K562 (cell line): ENCODE data around the gene DIS3L2. TPM values are rescaled to one million over a fixed set of nuclear protein-coding genes. Genes with fewer than 3 reads are reported as not detected.
A peak's percentile ranks its signal among the peaks of the same experiment; 100 is the strongest.

Experiments
- CREB3L1 ChIP-seq: fragments of 450-650 bp; IDR thresholded peaks from 2 replicates; pipeline ENCODE4 v1.6.1; 2014; ENCODE audit warnings: low read depth, mild to moderate bottlenecking, moderate library complexity, borderline replicate concordance
- ETV5 ChIP-seq: sonication (generic); formaldehyde crosslinking; IDR thresholded peaks from 2 replicates; pipeline ENCODE4 v1.4.0; 2020; ENCODE audit warnings: low read depth, mild to moderate bottlenecking, missing genetic modification reagents
- GATAD2B ChIP-seq: fragments of 450-650 bp; IDR thresholded peaks from 2 replicates; pipeline ENCODE4 v1.6.1; 2017; ENCODE audit warnings: mild to moderate bottlenecking, borderline replicate concordance
- KLF1 ChIP-seq: fragments of 450-650 bp; IDR thresholded peaks from 2 replicates; pipeline ENCODE4 v1.6.1; 2016; ENCODE audit warnings: missing genetic modification characterization, missing compliant biosample characterization
- MAFK ChIP-seq: IDR thresholded peaks from 2 replicates; pipeline ENCODE4 v1.6.1; 2011; ENCODE audit warnings: low read length, improper control_type of control experiment
- MGA ChIP-seq: fragments of 450-650 bp; IDR thresholded peaks from 2 replicates; pipeline ENCODE4 v1.6.1; 2016; ENCODE audit warnings: mild to moderate bottlenecking, moderate library complexity
- MIER1 ChIP-seq: fragments of 450-650 bp; IDR thresholded peaks from 2 replicates; pipeline ENCODE4 v1.6.1; 2016; ENCODE audit warnings: antibody characterized with exemption, mild to moderate bottlenecking, low read depth
- MTA2 ChIP-seq: fragments of 450-650 bp; IDR thresholded peaks from 2 replicates; pipeline ENCODE4 v1.6.1; 2016; ENCODE audit warnings: low read depth
- PHF20 ChIP-seq: fragments of 450-650 bp; IDR thresholded peaks from 2 replicates; pipeline ENCODE4 v1.6.1; 2018; ENCODE audit not compliant: partially characterized antibody
- POLR2H ChIP-seq: IDR thresholded peaks from 2 replicates; pipeline ENCODE4 v1.6.1; 2016; ENCODE audit warnings: missing genetic modification characterization, low read depth, mild to moderate bottlenecking, control low read depth, missing compliant biosample characterization, moderate library complexity
- POU5F1 ChIP-seq: fragments of 150-350 bp; IDR thresholded peaks from 2 replicates; pipeline ENCODE4 v1.6.1; 2014; ENCODE audit warnings: borderline replicate concordance, low read length, low read depth, mild to moderate bottlenecking; ENCODE audit not compliant: partially characterized antibody
- PTTG1 ChIP-seq: fragments of 450-650 bp; IDR thresholded peaks from 2 replicates; pipeline ENCODE4 v1.6.1; 2016; ENCODE audit warnings: low read depth, mild to moderate bottlenecking, missing genetic modification characterization, missing compliant biosample characterization
- SRSF9 ChIP-seq: fragments of 200-400 bp; formaldehyde crosslinking; IDR thresholded peaks from 2 replicates; pipeline ENCODE4 v1.6.1; 2017; ENCODE audit warnings: low read depth, low read length, borderline replicate concordance
- TFAP4 ChIP-seq: sonication (generic); formaldehyde crosslinking; IDR thresholded peaks from 2 replicates; pipeline ENCODE4 v1.8.0; 2022; ENCODE audit warnings: missing genetic modification reagents, mild to moderate bottlenecking, moderate library complexity, borderline replicate concordance
- ZNF165 ChIP-seq: fragments of 250-450 bp; sonication (Bioruptor Pico); IDR thresholded peaks from 2 replicates; pipeline ENCODE4 v1.4.0; 2020; ENCODE audit warnings: borderline replicate concordance
- ZNF347 ChIP-seq: fragments of 450-650 bp; formaldehyde crosslinking; IDR thresholded peaks from 2 replicates; pipeline ENCODE4 v1.4.0; 2020; ENCODE audit warnings: low read depth, mild to moderate bottlenecking, moderate library complexity
- polyA plus RNA-seq, 8 experiments: library from polyadenylated mRNA; depleted of rRNA in 4 of 8; stranded (reverse) in 5 of 8; unstranded in 3 of 8; fragments of >200 nt; fragmentation: Nextera tagmentation in 2 of 8; fragmentation: Illumina TruSeq in 1 of 8; extraction: Ambion mirVana in 2 of 8; extraction: Trizol in 1 of 8; gene quantifications; 2 replicates each; pipeline versions ENCODE4 v1.2.1 to v1.2.3, GENCODE V29; 2011 to 2014; ENCODE audit warnings: inconsistent platforms in 1 of 8, missing spikeins in 1 of 8
- total RNA-seq, 7 experiments: library from RNA; depleted of rRNA in 6 of 7; stranded (reverse); fragments of >200 nt in 6 of 7; fragmentation: Illumina TruSeq in 2 of 7; extraction: Trizol in 2 of 7; gene quantifications; 2 replicates each; pipeline versions ENCODE4 v1.2.1 to v1.2.3, GENCODE V29; 2011 to 2021; ENCODE audit warnings: low replicate concordance in 1 of 7

The DIS3L2 gene
- total and polyA plus RNA-seq, 9 of the 15 experiments (the other 6 are each of a cell fraction or from before 2014, with no cell fraction given): 1.5 to 19.2 (median 11.2) TPM

- TF ChIP-seq SRSF9 (no peak), MAFK (peak; percentile 53; the same call in 1 of the 2 replicates), POLR2H (tag) (0 out of 2 replicates have a peak, but pooled peaks have one; percentile 30), GATAD2B (no peak), MTA2 (no peak), TFAP4 (no peak), ZNF165 (no peak), PTTG1 (no peak), PHF20 (no peak), ETV5 (CRISPR knock-in tag) (no peak), POU5F1 (no peak), MGA (no peak), MIER1 (no peak), KLF1 (no peak), ZNF347 (no peak), CREB3L1 (no peak)
These were observed 87.8 kb downstream of the DIS3L2 start (continued) for GRCh38 chr2:232049350-232049749.
